DMS153 (cell line): ENCODE results near the gene FCRL3.

ENCODE experiments used
- DNase-seq: peaks from one replicate; lab custom pipeline; 2025; lab: John Stamatoyannopoulos, UW

The FCRL3 gene

DNA sequence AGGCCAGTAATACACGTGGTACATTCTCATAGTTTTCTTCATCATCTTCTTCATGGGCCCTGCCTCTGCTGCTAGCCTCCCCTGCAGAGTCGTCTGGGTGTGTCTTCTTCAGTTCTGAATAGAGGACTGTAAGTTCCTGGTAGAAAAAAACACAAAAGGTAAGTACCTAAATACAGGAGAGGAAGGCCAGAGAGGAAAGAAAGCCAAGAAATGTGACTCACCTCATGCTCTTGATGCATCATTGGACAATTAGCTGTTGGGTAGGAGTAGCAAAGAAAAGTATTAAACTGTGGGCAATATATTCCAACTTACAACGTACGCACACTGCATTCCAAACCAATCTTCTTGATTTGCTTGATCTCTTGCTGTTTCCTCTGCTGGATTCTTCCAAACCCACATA is 21.8 kb downstream of the FCRL3 start:
- DNase-seq, result no peak

DNA sequence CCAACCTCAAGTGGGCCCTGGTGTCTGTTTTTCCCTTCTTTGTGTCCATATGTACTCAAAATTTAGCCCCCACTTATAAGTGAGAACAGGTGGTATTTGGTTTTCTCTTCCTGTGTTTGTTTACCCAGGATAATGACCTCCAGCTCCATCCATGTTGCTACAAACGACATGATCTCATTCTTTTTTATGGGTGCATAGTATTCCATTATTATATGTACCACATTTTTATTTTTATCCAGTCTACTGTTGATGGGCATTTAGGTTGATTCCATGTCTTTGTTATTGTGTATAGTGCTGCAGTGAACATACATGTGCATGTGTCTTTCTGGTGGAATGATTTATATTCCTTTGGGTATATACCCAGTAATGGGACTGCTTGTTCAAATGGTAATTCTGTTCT is 27.6 kb downstream of the FCRL3 start:
- no peak for DNase-seq

DNA sequence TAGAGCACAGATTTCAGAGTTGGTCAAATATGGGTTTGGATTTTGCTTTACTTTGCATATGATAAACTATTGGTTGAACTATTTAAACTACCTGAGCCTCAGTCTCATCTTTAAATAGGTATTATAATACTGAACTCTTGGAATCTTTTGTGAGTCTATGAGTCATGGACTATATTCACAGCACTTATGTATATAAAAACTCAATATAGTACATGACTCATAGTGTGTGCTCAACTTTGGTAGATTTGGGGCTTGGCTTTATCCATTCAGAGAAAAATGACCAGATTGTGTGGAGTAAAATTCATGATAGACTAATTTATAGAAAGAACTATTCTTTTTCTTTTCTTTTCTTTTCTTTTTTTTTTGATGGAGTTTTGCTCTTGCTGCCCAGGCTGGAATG is 28.7 kb downstream of the FCRL3 start:
- no peak for DNase-seq

DNA sequence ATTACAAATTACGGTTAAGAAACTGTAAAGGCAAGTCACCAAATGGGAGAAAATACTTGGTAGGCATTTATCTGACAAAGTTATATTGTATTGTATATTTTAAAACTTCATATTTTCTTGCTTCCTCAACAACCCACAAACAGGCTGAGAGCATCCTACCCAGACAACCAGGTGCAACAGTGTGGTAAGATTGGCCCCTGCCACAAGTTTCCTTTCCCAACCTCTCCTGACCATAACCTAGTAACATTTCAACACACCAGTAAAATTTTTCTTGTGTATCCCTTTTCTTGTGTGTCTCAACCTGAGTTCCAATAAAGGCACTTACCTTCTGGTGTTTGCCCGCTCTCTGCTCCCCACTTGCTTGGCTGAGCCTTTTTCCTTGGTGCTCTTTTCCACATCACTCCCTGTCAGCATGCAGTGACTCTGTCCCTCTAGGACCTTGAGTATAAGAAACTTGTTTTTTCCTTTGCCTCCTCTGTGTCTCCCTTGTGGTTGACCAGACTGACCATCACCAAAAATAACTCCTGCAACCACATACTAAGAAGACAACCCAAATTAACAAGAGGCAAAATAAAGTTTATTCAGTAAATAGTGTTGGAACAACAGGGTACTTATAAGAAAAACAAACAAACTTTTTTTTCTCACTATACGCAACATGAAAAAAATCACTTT is 40.9 kb downstream of the FCRL3 start:
- no peak for DNase-seq

DNA sequence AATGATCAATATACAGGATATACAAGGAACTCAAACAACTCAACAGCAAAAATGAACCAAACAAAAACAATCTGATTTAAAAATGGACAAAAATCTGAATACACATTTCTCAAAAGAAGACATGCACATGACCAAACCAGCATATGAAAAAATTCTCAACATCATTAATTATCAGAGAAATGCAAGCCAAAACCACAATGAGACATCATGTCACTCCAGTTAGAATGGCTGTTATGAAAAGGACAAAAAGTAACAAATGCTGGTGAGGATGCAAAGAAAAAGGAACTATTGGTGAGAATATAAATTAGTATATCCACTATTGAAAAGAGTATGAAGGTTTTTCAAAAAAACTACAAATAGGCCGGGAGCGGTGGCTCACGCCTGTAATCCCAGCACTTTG is 42.0 kb downstream of the FCRL3 start:
- no peak for DNase-seq

DNA sequence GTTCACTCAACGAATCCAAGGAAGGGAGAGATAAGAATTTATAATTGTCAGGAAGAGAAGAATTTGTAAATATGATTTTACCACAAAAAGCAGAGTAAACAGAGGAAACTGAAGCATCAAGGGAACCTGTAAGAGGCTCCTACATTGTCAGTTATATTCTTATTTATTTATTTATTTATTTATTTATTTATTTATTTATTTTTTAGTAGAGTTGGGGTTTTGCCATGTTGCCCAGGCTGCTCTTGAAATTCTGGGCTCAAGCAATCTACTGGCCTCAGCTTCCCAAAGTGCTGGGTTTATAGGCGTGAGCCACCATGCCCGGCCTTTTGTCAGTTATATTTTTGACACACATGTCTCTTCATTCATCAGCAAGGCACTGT is 47.1 kb downstream of the FCRL3 start:
- no peak for DNase-seq

DNA sequence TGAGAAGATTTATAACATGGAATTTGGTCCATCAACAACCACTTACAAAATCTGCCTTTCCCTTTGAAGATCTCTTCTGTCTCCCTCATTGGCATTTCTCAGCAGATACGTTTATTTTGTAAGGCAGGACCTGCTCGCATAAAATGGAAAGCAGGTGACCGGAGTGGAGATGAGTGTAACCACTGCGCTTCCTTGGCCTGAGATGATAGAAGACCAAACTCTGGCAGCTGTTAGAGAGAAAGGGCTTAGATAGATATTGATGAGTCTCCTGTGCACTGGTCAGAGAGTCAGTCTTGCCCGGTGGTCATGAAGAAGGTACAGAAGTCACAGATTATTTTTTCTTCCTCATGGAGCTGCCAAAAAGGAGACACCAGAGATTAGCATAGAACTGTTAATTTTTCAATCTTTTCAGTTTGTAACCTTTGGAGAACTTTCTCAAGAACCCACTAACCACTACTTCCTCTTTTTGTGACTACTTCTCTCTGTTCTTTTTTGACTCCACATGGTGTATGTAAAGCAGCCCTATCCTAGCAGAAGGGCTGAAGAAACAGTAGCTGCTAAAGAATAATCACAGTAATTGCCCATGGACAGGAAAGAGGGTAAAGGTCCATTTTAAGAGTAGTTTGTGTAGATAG is 47.6 kb downstream of the FCRL3 start:
- no peak for DNase-seq

DNA sequence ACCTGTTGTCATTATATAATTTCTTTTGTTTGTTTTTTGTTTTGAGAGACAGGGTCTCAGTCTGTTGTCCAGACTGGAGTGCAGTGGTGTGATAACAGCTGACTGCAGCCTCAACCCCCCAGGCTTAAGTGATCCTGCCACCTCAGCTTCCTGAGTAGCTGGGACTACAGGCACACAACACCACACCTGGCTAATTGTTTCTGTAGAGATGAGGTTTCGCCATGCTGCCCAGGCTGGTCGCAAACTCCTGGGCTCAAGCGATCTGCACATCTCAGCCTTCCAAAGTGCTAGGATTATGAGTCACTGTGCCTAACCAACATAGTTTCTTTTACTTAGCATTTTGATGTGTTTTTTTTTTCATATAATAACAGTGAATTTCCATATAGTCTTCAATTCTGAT is 52.3 kb downstream of the FCRL3 start:
- no peak for DNase-seq

DNA sequence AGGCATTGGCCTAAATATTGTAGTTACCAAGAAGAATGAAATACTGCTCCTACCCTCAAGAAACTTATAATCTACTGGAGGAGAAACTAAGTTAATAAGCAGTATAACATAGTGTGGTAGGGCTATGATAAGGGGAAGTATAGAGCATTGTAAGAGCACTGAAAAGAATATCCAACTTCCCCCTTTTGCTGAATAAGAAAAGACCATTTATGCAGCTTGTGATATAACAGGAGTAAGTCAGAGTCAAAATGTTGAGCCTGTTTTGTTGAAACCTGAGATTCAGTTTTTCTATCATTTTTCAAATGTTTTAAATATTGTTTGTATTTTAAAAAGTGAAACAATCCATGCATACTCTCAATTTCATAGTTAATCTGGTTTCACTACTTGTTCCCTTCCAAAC is 54.4 kb downstream of the FCRL3 start:
- DNase-seq, result no peak

DNA sequence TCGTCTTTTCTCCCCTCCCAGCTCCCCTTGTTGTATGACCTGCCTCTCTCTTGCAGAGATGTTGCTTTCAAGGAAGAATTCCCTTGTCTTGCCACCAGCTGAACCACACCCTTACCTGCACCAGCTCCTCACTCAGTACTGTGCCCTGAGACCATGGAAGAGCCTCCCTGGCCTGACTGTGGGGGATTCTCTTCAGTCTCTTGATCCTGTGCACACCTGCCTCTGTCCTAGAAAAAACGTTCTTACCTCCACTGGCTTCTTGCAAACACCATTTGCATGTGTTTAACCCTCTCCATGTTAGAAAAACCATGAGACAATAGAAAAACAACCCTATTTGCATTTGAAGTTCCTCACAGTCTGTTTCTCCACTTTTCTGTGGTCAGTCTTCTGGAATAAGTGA is 59.4 kb downstream of the FCRL3 start:
- DNase-seq, result no peak

DNA sequence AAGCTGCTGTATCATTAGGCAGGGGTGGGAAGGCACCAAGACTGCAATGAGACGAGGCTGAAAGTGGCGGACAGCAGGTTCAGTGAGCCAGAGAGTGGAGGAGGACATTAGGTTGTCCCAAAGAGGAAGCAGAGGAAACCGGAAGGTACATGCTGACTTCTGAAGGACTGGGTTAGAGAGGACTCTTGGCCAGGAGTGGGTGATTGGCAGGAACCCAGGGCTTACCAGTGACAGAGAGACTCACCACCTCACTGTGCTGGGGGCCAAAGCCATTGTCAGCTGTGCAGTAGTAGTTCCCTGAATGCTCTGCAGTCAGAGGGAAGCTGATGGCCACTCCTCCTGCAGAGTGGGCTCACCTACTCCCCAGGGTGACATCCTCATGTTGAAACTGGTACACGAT is 60.8 kb downstream of the FCRL3 start:
- no peak for DNase-seq

DNA sequence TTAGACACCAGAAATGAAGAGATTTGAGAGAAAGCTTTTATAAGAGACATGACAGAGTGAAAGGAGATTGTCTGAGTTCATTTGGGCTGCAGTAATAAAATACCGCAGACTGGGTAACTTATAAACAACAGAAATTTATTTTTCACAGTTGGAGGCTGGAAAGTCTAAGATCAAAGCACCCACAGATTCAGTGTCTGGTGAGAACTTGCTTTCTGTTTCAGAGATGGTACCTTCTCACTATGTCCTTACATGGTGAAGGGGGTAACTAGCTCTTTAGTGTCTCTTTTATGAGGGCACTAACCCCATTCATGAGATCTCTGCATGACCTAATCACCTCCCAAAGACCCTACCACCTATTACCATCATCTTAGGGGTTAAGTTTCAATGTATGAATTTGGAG is 71.8 kb downstream of the FCRL3 start:
- DNase-seq, result no peak
